Measurements from ENCODE around the gene CTBP2. TPM values are rescaled to one million over a fixed set of nuclear protein-coding genes. Genes with fewer than 3 reads are reported as not detected.

Gene CTBP2
- total RNA-seq, 2 donors from 2014 or later: 26.0 to 36.0 TPM

DNA sequence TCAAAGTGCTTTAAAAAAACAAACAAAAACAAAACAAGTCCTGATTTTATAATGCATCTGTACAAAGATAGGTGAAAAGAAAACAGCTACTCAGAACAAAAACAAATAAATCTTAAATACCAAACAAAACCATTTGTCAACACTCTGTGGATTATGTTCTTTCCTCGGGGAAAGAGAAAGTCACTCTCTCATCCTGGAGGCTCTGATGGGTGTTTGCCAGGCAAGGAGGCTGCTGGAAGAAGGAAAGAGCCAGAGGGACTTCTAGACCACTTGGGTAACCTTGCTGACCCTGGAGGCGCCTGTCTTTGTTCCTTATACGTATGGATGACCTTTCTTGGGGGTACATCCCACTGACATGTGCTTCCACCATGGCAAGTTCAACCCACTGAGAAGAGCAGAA is 125.7 kb downstream of the CTBP2 start:
- Histone ChIP-seq H3K36me3 (peaks cover 6% of the 10 kb centered on the region), H3K9me3 (no peaks in the 10 kb centered on the region), H3K4me1 (peaks cover 0 to 62% of the 10 kb centered on the region in 2 donors), H3K4me3 (no peak overlapping the region), H3K27me3 (no peaks in the 10 kb centered on the region), H3K27ac (no peak overlapping the region)
- DNase-seq (ENCODE audit: low spot score): no peak
- TF ChIP-seq, protein P1, sequence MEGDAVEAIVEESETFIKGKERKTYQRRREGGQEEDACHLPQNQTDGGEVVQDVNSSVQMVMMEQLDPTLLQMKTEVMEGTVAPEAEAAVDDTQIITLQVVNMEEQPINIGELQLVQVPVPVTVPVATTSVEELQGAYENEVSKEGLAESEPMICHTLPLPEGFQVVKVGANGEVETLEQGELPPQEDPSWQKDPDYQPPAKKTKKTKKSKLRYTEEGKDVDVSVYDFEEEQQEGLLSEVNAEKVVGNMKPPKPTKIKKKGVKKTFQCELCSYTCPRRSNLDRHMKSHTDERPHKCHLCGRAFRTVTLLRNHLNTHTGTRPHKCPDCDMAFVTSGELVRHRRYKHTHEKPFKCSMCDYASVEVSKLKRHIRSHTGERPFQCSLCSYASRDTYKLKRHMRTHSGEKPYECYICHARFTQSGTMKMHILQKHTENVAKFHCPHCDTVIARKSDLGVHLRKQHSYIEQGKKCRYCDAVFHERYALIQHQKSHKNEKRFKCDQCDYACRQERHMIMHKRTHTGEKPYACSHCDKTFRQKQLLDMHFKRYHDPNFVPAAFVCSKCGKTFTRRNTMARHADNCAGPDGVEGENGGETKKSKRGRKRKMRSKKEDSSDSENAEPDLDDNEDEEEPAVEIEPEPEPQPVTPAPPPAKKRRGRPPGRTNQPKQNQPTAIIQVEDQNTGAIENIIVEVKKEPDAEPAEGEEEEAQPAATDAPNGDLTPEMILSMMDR (IDR thresholded peaks at IDR 0.05): no peak

DNA sequence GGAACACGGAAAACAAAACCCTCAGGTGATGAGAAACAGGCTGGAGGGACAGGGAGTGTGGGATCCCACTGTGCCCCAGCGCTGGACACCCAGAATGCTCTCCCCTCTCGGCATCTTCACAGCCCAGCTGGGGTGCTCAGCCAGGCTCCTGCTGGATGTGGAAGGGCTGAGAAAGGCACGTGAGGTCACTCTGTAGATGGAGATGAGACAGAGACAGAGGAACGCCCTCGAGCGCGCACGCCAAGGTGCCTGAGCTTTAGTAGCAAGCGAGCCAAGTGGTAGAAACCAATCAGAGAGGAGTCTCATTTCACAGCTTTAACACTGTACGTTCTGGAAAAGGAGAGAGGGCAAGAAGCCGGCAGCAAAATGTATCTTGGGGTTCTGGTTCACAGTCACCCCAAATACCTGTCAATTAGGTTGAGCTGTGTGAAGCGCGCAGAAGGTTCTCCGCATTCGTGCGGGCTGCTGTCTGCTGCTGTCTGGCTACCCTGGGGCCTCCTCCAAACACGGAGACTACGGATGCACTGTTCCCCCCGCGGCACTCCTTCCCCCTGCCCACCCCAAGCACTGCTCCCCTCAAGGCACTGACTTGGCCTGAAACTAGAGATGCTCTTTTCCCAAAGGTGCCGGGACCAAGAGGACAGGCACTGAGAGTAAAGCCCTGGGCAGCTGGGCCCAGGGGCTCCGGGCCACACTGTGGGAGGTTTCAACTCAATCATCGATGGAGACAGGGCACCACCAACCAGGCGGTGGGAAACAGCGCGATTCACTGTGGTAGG is 127.0 kb downstream of the CTBP2 start:
- Histone ChIP-seq H3K27me3 (no peaks in the 10 kb centered on the region), H3K9me3 (no peaks in the 10 kb centered on the region), H3K4me1 (peaks cover 0 to 55% of the 10 kb centered on the region in 2 donors), H3K36me3 (peaks cover 9% of the 10 kb centered on the region), H3K4me3 (no peak overlapping the region), H3K27ac (no peak overlapping the region)
- TF ChIP-seq, protein P1 (IDR thresholded peaks at IDR 0.05): no peak
- DNase-seq (ENCODE audit: low spot score): no peak

DNA sequence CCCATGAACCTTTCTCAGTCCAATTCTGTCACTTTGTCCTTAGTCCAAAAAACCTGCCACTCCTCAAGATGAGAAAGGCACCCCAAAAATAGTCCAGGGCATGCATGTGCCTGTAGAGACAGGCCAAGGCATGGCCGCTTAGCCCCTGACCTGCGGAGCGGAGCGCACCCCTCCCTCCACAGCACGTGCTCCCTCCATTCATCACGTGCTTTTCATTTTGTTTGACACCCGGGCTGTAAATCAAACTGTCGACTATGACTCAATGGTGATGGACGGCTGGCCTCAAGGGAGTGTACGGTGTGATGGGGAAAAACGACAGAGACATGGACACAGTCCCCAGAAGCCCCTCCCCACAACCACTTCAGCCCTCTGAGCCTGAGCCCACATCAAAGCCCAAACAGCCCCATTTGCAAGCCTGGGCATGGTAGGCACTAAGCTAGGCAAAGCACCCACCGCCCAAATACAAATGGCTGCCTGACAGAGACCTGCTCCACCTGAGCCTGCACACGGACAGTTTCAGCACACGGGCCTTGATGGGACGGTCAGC is 127.8 kb downstream of the CTBP2 start:
- peaks cover 4% of the 10 kb centered on the region for H3K36me3 ChIP-seq
- no peak overlapping the region for H3K27ac ChIP-seq
- H3K27me3 ChIP-seq: no peaks in the 10 kb centered on the region
- H3K4me3 ChIP-seq: no peak overlapping the region
- TF ChIP-seq, protein P1 (IDR thresholded peaks at IDR 0.05): no peak
- H3K4me1 ChIP-seq: peaks cover 0 to 51% of the 10 kb centered on the region in 2 donors
- no peaks in the 10 kb centered on the region for H3K9me3 ChIP-seq
- DNase-seq (ENCODE audit: low spot score): no peak

DNA sequence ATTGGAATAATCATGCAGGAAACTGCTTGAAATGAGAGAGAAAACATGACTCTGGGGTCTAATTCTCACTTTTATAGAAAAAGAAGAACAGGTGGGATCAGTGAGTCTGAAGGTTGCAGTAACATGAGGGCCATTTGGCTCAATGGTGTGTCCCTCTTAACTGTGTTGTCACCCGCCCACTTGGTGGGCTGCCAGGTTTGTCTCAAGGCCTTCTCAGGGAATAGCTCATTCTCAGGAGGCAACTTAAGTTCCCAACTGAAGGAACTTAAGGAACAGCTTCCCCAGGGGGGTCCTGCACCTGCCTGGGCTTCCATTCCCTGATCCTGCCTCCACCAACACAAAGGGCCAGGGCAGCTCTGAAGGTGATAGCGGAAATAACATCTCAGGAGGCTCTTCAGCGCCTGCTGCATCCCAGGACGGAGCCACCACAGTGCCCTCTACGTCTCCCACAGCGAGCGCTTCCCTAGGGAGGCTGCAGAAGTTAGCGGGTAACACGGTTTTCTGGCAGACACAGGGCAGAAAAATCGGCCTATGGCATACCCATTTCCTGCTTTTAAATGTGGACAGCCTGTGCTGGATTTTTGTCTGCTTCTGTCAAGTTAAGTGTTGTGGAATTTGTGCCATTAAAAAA is 129.7 kb downstream of the CTBP2 start:
- Histone ChIP-seq H3K27me3 (no peaks in the 10 kb centered on the region), H3K27ac (no peak overlapping the region), H3K9me3 (no peaks in the 10 kb centered on the region), H3K4me1 (peaks cover 0 to 38% of the 10 kb centered on the region in 2 donors), H3K4me3 (no peak overlapping the region), H3K36me3 (peaks cover 15% of the 10 kb centered on the region)
- TF ChIP-seq, protein P1 (IDR thresholded peaks at IDR 0.05): no peak
- no peak for DNase-seq (ENCODE audit: low spot score)

DNA sequence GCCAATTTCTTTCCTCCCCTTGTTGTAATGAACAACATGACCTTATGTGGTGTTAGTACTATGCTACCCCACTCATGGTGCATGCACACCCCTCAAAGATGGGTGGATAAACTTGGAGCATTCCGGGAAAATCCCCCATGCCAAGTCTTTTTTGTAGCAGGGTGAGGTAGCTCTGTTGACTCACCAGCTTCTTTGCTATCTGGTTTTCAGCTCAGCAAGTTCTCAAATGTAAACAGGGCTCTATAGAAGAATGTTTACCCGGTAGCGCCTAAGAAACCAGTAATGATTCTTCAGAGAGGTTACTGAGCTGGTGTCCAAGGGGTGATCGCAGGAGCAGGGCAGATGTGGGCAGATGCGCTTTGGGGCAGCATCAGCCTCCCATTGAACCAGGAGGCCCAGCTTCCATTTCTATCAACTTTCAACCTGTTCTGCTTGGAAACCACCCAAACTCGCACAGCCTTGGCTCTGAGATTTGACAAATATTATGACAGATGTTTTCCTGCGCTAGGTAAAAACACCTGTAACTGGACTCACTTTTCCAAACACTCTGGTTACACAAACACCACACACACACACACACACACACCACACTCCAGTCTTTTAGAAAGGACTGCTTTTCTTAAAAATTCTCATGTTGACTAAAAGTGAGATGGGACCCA is 130.7 kb downstream of the CTBP2 start:
- DNase-seq (ENCODE audit: low spot score): no peak
- H3K36me3 ChIP-seq: peaks cover 15% of the 10 kb centered on the region
- TF ChIP-seq, protein P1 (IDR thresholded peaks at IDR 0.05): no peak
- no peak overlapping the region for H3K27ac ChIP-seq
- H3K4me1 ChIP-seq: peaks cover 0 to 38% of the 10 kb centered on the region in 2 donors
- H3K9me3 ChIP-seq: no peaks in the 10 kb centered on the region
- H3K27me3 ChIP-seq: no peaks in the 10 kb centered on the region
- no peak overlapping the region for H3K4me3 ChIP-seq
